ENCODE data around the gene CALML5.

DNA sequence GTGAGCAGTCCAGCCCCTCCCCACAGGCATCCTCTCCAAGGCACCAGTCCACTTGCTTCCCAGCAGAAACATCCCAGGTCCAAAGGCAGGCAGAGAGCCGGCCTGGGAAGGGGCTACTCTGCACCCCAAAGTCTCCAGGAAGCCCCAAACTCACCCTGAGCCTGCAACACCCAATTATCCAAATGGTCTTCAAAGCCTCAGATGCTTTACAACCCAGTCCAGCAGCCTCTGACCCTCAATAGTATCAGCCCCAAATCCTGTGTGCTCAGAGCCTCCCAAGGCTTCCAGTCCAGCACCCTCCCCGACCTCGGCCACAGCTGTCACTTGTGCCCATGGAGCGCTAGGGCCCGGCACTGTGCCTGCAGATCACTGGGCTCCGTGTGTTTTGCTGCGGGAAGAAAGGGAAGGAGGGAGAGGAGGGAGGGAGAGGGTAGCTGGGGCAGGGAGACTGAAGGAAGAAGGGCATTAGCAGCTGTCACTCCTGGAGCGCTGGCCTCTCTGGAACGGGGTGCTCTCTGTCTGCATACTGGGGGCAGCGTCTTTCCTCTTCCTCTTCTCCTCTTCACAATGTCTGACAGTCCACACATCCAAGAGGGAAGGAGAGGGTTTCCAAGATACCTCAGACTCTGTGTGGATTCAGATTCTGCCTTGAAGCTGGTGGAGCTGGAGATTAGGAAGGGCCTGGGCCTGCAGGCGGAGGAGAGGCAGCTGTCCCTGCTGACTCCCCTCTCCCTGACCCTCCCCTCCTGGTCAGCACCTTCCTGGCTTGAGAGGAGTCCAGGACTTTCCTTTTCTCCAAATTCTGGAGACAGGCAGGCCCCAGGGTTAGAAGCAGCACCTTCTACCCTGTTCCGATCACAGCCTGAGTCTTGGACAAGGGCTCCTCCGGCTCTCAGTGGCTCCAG lies 13.2 kb downstream of the CALML5 start:
- no peak for TF ChIP-seq CTCF (IDR thresholded peaks at IDR 0.05; ENCODE audit: borderline replicate concordance, extremely low read depth, low read length, poor library complexity, severe bottlenecking)
- TF ChIP-seq EZH2 (IDR thresholded peaks at IDR 0.05; ENCODE audit: borderline replicate concordance, low read depth, low read length, severe bottlenecking), result no peak

Data from DND-41 (cell line).